Neural progenitor cell (in vitro differentiated cells): ENCODE results near the gene FGFRL1. TPM values are rescaled to one million over a fixed set of nuclear protein-coding genes. Genes with fewer than 3 reads are reported as not detected.

ENCODE experiments used
- DNase-seq: peaks from one replicate; pipeline ENCODE4 v3.0.0-alpha.2; 2016; ENCODE audit warnings: low spot score
- H2AFZ ChIP-seq: fragments of 200-600 bp; sonication (generic); replicated peaks from 2 replicates; pipeline ENCODE4 v1.6.1; 2016; ENCODE audit warnings: antibody characterized with exemption
- H3F3A ChIP-seq: fragments of 200-600 bp; sonication (generic); 2 replicates; pipeline ENCODE4 v1.6.1; 2016; ENCODE audit warnings: antibody characterized with exemption, low read depth
- H3K27ac ChIP-seq: fragments of 200-600 bp; sonication (generic); 2 replicates; pipeline ENCODE4 v1.5.1; 2016; ENCODE audit warnings: mild to moderate bottlenecking
- H3K27me3 ChIP-seq: fragments of 200-600 bp; sonication (generic); 2 replicates; pipeline ENCODE4 v1.6.1; 2016; ENCODE audit warnings: mild to moderate bottlenecking, moderate library complexity
- H3K36me3 ChIP-seq: fragments of 200-600 bp; sonication (generic); 2 replicates; pipeline ENCODE4 v1.5.1; 2016
- H3K4me1 ChIP-seq: fragments of 200-600 bp; sonication (generic); 2 replicates; pipeline ENCODE4 v1.6.1; 2016; ENCODE audit warnings: mixed run types
- H3K4me2 ChIP-seq: fragments of 200-600 bp; sonication (generic); 2 replicates; pipeline ENCODE4 v1.6.1; 2016
- H3K4me3 ChIP-seq: fragments of 200-600 bp; sonication (generic); 2 replicates; pipeline ENCODE4 v1.5.1; 2016
- H3K79me2 ChIP-seq: fragments of 200-600 bp; sonication (generic); 2 replicates; pipeline ENCODE4 v1.6.1; 2016; ENCODE audit warnings: low read depth
- H3K9ac ChIP-seq: fragments of 200-600 bp; sonication (generic); 2 replicates; pipeline ENCODE4 v1.6.1; 2016
- H3K9me3 ChIP-seq: fragments of 200-600 bp; sonication (generic); 2 replicates; pipeline ENCODE4 v1.5.1; 2016; ENCODE audit warnings: low read depth
- H4K20me1 ChIP-seq: fragments of 200-600 bp; sonication (generic); 2 replicates; pipeline ENCODE4 v1.6.1; 2016; ENCODE audit warnings: low read depth
- H3K27ac Mint-ChIP-seq: 3 replicates; pipeline ENCODE4 v1.8.0; 2021; ENCODE audit warnings: mixed read lengths
- H3K27me3 Mint-ChIP-seq: 2 replicates; pipeline ENCODE4 v1.8.0; 2022; ENCODE audit warnings: low read depth, mild to moderate bottlenecking, inconsistent platforms, moderate library complexity, mixed read lengths; ENCODE audit not compliant: insufficient read depth
- H3K36me3 Mint-ChIP-seq: 3 replicates; pipeline ENCODE4 v1.8.0; 2021; ENCODE audit warnings: mixed read lengths
- H3K4me1 Mint-ChIP-seq: 3 replicates; pipeline ENCODE4 v1.8.0; 2021; ENCODE audit warnings: mixed read lengths
- H3K4me3 Mint-ChIP-seq: 3 replicates; pipeline ENCODE4 v1.8.0; 2021; ENCODE audit warnings: mild to moderate bottlenecking, moderate library complexity, mixed read lengths
- H3K9me3 Mint-ChIP-seq: 3 replicates; pipeline ENCODE4 v1.8.0; 2020; ENCODE audit warnings: mixed read lengths
- CTCF ChIP-seq: fragments of 200-600 bp; sonication (generic); IDR thresholded peaks from 2 replicates; pipeline ENCODE4 v1.5.1; 2017; ENCODE audit warnings: antibody characterized with exemption, mild to moderate bottlenecking
- EZH2 ChIP-seq: fragments of 200-600 bp; sonication (generic); IDR thresholded peaks from 2 replicates; pipeline ENCODE4 v1.6.1; 2017; ENCODE audit warnings: antibody characterized with exemption, mild to moderate bottlenecking, moderate library complexity
- EZH2phosphoT487 ChIP-seq: fragments of 200-600 bp; sonication (generic); IDR thresholded peaks from 2 replicates; pipeline ENCODE4 v1.6.1; 2017; ENCODE audit warnings: antibody characterized with exemption
- total RNA-seq: library from RNA; depleted of rRNA; stranded (reverse); fragments of >200 nt; gene quantifications from 2 replicates; pipeline ENCODE4 v1.2.3, GENCODE V29; 2015; ENCODE audit warnings: low replicate concordance

Gene FGFRL1
- total RNA-seq, 1 donor from 2014 or later, result 9.6 TPM

- peaks cover 56% of the 10 kb centered on the region for H3K27me3 ChIP-seq
- no peak overlapping the region for H3K9ac ChIP-seq
- H3K4me2 ChIP-seq, result no peak overlapping the region
- Mint-ChIP-seq H3K27me3 (peaks cover 31% of the 10 kb centered on the region), H3K4me1 (peaks cover 11% of the 10 kb centered on the region), H3K4me3 (no peak overlapping the region), H3K27ac (no peak overlapping the region), H3K36me3 (peaks cover 2% of the 10 kb centered on the region), H3K9me3 (peaks cover 4% of the 10 kb centered on the region)
- TF ChIP-seq CTCF, result no peak
- TF ChIP-seq EZH2, result no peak
- TF ChIP-seq EZH2phosphoT487, result no peak
- H3F3A ChIP-seq, result no peaks in the 10 kb centered on the region
- peaks cover 4% of the 10 kb centered on the region for H3K4me1 ChIP-seq
- H2AFZ ChIP-seq, result no peak overlapping the region
- H4K20me1 ChIP-seq, result peaks cover 20% of the 10 kb centered on the region
- no peaks in the 10 kb centered on the region for H3K79me2 ChIP-seq
- no peaks in the 10 kb centered on the region for H3K36me3 ChIP-seq
- no peaks in the 10 kb centered on the region for H3K9me3 ChIP-seq
- no peak overlapping the region for H3K27ac ChIP-seq
- H3K4me3 ChIP-seq, result no peak overlapping the region
- no peak for DNase-seq
Measured at GRCh38 chr4:995311-996026, 16.0 kb upstream of the FGFRL1 start.

GRCh38 chr4:996030-996996, 15.1 kb upstream of the FGFRL1 start:
- Mint-ChIP-seq H3K36me3 (peaks cover 2% of the 10 kb centered on the region), H3K4me3 (peak overlapping the region; percentile 63), H3K27me3 (peaks cover 38% of the 10 kb centered on the region), H3K27ac (no peak overlapping the region), H3K9me3 (peaks cover 4% of the 10 kb centered on the region), H3K4me1 (peaks cover 11% of the 10 kb centered on the region)
- no peak for DNase-seq
- Histone ChIP-seq H3F3A (no peaks in the 10 kb centered on the region), H3K36me3 (no peaks in the 10 kb centered on the region), H3K9ac (no peak overlapping the region), H3K4me1 (peaks cover 4% of the 10 kb centered on the region), H3K9me3 (no peaks in the 10 kb centered on the region), H2AFZ (no peak overlapping the region), H3K4me3 (no peak overlapping the region), H3K79me2 (no peaks in the 10 kb centered on the region), H3K27ac (no peak overlapping the region), H3K27me3 (peaks cover 64% of the 10 kb centered on the region), H3K4me2 (peak overlapping the region; percentile 95), H4K20me1 (peaks cover 26% of the 10 kb centered on the region)
- no peak for TF ChIP-seq CTCF
- TF ChIP-seq EZH2phosphoT487, result no peak
- TF ChIP-seq EZH2, result no peak

- Histone ChIP-seq H3K4me3 (peak overlapping the region; percentile 54), H3K79me2 (no peaks in the 10 kb centered on the region), H3F3A (no peaks in the 10 kb centered on the region), H3K9me3 (no peaks in the 10 kb centered on the region), H3K4me1 (peaks cover 4% of the 10 kb centered on the region), H3K36me3 (no peaks in the 10 kb centered on the region), H3K27ac (no peak overlapping the region), H4K20me1 (peaks cover 32% of the 10 kb centered on the region), H3K9ac (no peak overlapping the region), H2AFZ (no peak overlapping the region), H3K4me2 (peak overlapping the region; percentile 95), H3K27me3 (peaks cover 71% of the 10 kb centered on the region)
- TF ChIP-seq CTCF, result no peak
- peak; percentile 52 for TF ChIP-seq EZH2phosphoT487
- no peak overlapping the region for H3K27ac Mint-ChIP-seq
- H3K9me3 Mint-ChIP-seq, result peaks cover 4% of the 10 kb centered on the region
- peaks cover 11% of the 10 kb centered on the region for H3K4me1 Mint-ChIP-seq
- peaks cover 39% of the 10 kb centered on the region for H3K27me3 Mint-ChIP-seq
- H3K4me3 Mint-ChIP-seq, result peak overlapping the region; percentile 63
- H3K36me3 Mint-ChIP-seq, result peaks cover 2% of the 10 kb centered on the region
- DNase-seq, result no peak
Measured at GRCh38 chr4:996997-997374, 14.4 kb upstream of the FGFRL1 start.
